GM12873 (cell line): ENCODE data around the gene TMC3.

Experiments
- TF ChIP-seq, protein P1 (sequence below): IDR thresholded peaks from 2 replicates; pipeline ENCODE4 v1.5.1; 2012; ENCODE audit warnings: low read depth, mild to moderate bottlenecking, moderate library complexity, low read length, control low read depth; ENCODE audit not compliant: insufficient read depth; ENCODE audit errors: missing control alignments

TMC3 gene

DNA sequence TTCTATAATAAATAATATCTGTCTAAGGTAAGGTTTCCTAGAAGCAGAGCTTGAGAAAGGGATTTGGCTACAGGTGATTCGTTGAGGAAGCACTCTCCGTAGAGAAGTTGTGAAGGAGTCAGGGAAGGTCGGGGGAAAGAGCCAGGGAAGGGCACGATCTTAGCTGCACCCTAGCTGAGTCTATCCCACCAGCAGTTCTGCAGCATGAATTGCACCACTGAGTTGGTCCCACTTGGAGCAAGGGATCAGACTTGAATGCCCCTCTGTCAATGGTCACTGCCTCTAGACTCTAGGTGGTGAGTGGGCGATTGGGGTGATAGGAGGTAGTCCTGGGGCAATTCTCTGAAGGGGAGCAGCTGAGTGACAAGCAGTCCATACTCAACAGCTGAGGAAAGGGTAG lies 13.5 kb downstream of the TMC3 start:
- TF ChIP-seq, protein P1, sequence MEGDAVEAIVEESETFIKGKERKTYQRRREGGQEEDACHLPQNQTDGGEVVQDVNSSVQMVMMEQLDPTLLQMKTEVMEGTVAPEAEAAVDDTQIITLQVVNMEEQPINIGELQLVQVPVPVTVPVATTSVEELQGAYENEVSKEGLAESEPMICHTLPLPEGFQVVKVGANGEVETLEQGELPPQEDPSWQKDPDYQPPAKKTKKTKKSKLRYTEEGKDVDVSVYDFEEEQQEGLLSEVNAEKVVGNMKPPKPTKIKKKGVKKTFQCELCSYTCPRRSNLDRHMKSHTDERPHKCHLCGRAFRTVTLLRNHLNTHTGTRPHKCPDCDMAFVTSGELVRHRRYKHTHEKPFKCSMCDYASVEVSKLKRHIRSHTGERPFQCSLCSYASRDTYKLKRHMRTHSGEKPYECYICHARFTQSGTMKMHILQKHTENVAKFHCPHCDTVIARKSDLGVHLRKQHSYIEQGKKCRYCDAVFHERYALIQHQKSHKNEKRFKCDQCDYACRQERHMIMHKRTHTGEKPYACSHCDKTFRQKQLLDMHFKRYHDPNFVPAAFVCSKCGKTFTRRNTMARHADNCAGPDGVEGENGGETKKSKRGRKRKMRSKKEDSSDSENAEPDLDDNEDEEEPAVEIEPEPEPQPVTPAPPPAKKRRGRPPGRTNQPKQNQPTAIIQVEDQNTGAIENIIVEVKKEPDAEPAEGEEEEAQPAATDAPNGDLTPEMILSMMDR, result no peak

DNA sequence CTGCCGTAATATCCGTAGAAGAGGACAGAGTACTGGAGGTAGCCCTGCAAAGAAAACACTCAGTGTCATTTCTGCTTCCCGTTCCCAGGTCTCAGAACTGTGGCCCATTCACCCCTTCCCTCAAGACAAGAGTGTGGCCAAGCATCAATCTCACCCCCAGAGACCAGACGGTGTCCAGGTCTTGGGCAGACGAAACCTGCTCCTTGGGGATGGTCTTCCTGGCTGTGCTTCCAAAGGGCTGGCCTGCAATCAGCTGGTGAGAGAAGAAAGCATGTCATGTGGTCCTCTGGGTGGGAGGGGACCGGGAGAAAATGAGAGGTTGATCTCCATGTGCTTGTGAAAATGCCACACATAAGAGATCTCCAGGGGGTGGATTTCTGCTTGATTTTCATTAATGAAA lies 15.8 kb downstream of the TMC3 start:
- TF ChIP-seq, protein P1, result no peak

DNA sequence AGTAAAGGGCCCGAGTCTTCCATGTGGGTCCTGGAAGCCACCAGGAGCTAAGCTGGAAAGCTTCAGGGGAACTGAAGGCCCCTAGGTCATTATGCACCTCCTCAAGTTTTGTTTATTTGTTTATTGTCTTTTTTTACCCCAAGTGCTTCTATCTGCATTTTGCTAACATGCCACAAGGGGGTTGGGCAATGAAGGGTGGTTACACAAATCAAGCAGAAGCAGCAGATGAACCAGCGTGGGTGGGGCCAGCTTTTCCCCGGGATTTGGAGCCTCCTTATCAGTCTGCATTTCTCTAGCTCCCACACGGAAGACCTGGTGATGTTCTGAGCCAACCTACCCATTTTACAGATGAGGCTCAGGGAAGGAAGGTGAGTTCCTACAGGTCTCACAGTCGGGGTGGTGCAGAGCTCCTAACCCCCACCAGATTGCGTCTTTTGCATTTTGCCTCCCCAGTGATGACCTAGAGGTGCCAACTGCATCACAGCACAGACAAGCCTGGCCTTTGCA lies 16.8 kb downstream of the TMC3 start:
- TF ChIP-seq, protein P1, result peak; percentile 33

DNA sequence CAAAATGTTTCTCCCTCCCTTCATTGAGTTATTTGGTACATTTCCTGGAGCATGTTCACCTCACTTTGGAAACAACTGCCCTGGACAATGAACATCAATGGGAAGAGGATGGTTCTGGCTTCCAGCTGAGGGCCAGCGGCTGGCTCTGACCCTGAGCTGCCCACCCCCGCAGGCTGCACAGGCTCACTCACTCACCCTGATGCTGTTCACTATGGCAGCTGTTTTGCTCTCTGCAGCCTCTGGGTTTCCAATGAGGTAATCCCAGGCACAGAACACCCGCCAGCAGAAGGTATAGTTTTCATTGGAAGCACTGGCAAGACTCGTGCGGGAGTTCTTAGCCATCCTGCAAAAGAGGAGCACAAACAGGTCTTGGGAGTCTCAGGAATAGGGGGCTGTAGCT lies 17.8 kb downstream of the TMC3 start:
- TF ChIP-seq, protein P1, result no peak

DNA sequence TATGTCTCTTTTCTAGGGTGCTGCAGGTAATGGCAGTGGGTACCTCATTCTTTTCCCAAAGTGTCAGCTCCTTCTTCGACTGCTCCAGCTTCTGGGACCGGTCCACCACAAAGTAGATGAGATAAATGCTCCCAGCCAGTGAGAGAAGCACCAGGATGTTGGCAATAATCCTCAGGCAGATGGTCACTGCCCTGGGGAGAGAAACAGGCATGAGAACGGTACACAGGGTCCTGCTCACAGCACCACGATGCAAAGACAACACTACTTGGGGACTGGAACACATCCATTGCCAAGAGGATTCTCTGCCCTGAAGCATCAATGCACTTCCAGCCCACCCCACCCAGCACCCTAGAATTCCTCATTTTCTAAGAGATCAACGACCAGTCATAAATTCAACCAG lies 22.4 kb downstream of the TMC3 start:
- TF ChIP-seq, protein P1, result no peak

DNA sequence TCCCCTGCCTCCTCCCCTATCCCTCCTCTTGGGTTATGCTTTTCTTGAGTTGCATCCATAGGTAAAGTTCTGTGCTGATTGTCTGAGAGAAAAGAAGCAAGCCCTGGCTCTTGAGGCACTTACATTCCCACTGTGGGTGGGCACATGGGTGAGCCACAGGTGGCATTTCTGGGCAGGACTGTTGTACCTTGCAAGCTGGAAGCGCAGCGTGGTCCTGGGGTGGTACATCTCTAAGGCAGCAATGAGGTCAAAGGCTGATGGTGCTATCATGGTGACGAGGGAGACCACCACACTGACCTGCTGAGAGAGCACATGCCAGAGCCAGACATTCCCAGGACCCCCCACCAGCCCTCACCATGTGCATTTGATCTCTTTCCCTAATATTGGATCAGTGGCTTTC lies 24.7 kb downstream of the TMC3 start:
- TF ChIP-seq, protein P1, result no peak

DNA sequence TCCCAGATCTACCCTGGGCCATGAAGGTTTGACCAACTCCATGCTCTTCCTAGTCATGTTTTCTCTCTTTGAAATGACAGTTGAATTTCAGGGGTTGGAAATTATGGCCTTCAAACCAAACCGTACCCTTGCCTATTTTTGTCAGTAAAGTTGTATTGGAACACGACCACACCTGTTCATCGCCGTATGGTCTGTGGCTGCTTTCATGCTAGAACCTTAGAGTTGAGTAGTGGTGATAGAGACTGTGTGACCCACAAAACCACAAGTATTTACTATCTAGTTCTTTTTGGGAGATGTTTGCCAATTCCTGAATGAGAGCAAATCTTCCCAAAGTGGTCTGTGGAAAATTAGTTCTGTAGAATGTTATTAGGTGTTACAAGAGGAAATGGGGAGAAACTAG lies 26.1 kb downstream of the TMC3 start:
- TF ChIP-seq, protein P1, result no peak
